Body of pancreas (tissue), 4 donors: ENCODE data around the gene ENPP3.

Source experiments
- POLR2A ChIP-seq, 3 donors: fragments of 450-650 bp; IDR thresholded peaks; one replicate each; pipeline ENCODE4 v1.6.1; 2016; ENCODE audit warnings: antibody characterized with exemption in 3 of 3, mild to moderate bottlenecking in 2 of 3
- TF ChIP-seq, protein P1 (sequence below), 7 experiments: fragments of 450-650 bp in 4 of 7; fragments of 200-600 bp in 3 of 7; sonication (generic) in 3 of 7; IDR thresholded peaks; one replicate each; pipeline ENCODE4 v1.5.1; 2016 to 2019; ENCODE audit warnings: antibody characterized with exemption in 7 of 7

DNA sequence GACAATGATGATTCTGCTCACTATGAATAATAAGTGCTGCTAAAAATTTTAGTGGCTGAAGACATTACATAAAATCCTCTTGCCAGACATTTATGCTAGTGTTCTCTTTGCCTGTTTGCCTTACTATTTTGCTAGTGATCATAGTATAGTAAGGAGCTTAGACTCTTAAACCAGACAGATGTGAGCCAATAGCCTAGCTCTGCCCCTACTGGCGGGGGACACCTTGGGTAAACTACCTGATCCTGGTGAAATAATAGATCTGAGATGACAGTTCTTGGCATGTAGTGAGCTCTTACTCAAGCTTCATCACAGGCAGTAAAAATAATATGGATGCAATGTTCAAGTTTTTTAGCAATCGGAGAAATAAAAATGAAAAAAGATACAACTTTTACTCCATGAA lies 18.8 kb downstream of the ENPP3 start:
- TF ChIP-seq POLR2A (IDR thresholded peaks at IDR 0.05): no peak
- TF ChIP-seq, protein P1, sequence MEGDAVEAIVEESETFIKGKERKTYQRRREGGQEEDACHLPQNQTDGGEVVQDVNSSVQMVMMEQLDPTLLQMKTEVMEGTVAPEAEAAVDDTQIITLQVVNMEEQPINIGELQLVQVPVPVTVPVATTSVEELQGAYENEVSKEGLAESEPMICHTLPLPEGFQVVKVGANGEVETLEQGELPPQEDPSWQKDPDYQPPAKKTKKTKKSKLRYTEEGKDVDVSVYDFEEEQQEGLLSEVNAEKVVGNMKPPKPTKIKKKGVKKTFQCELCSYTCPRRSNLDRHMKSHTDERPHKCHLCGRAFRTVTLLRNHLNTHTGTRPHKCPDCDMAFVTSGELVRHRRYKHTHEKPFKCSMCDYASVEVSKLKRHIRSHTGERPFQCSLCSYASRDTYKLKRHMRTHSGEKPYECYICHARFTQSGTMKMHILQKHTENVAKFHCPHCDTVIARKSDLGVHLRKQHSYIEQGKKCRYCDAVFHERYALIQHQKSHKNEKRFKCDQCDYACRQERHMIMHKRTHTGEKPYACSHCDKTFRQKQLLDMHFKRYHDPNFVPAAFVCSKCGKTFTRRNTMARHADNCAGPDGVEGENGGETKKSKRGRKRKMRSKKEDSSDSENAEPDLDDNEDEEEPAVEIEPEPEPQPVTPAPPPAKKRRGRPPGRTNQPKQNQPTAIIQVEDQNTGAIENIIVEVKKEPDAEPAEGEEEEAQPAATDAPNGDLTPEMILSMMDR (IDR thresholded peaks at IDR 0.05): no peak
